HG02840 (cell line): ENCODE measurements around the gene AOPEP.

Experiments used
- ATAC-seq: cut with Tn5 transposase; IDR thresholded peaks from one replicate; pipeline ENCODE4 v1.9.1; 2021; ENCODE audit warnings: mild to moderate bottlenecking, moderate library complexity, moderate number of reproducible peaks; ENCODE audit not compliant: unreplicated experiment, low FRiP score

AOPEP gene

GRCh38 chr9:94757158-94757557 is 30.7 kb downstream of the AOPEP start:
- ATAC-seq: no peak

GRCh38 chr9:94758031-94758430 is 31.5 kb downstream of the AOPEP start:
- no peak for ATAC-seq

GRCh38 chr9:94758880-94759279 is 32.4 kb downstream of the AOPEP start:
- ATAC-seq: no peak

- no peak for ATAC-seq
These were observed 33.5 kb downstream of the AOPEP start for GRCh38 chr9:94760010-94760409.

GRCh38 chr9:94760660-94761059 is 34.2 kb downstream of the AOPEP start:
- ATAC-seq: no peak

- ATAC-seq: no peak
These were observed 35.0 kb downstream of the AOPEP start for GRCh38 chr9:94761481-94761880.

- ATAC-seq: no peak
These were observed 41.0 kb downstream of the AOPEP start for GRCh38 chr9:94767331-94768072.

- no peak for ATAC-seq
These were observed 42.3 kb downstream of the AOPEP start for GRCh38 chr9:94768766-94769165.

GRCh38 chr9:94770334-94770733 is 43.8 kb downstream of the AOPEP start:
- no peak for ATAC-seq

GRCh38 chr9:94771096-94771495 is 44.6 kb downstream of the AOPEP start:
- no peak for ATAC-seq

GRCh38 chr9:94772144-94772543 is 45.6 kb downstream of the AOPEP start:
- no peak for ATAC-seq

- no peak for ATAC-seq
These were observed 46.3 kb downstream of the AOPEP start for GRCh38 chr9:94772639-94773303.

- ATAC-seq: no peak
These were observed 47.2 kb downstream of the AOPEP start for GRCh38 chr9:94773655-94774054.

- ATAC-seq: no peak
These were observed 51.5 kb downstream of the AOPEP start for GRCh38 chr9:94778013-94778412.

- ATAC-seq: no peak
These were observed 52.5 kb downstream of the AOPEP start for GRCh38 chr9:94779031-94779430.

GRCh38 chr9:94779693-94780290 is 53.3 kb downstream of the AOPEP start:
- ATAC-seq: no peak

GRCh38 chr9:94780516-94780950 is 54.0 kb downstream of the AOPEP start:
- no peak for ATAC-seq

- no peak for ATAC-seq
These were observed 56.0 kb downstream of the AOPEP start for GRCh38 chr9:94782355-94783101.

GRCh38 chr9:94783102-94783682 is 56.7 kb downstream of the AOPEP start:
- ATAC-seq: no peak

GRCh38 chr9:94783928-94784327 is 57.4 kb downstream of the AOPEP start:
- no peak for ATAC-seq
